HepG2 (cell line): Measurements from ENCODE around the gene PCSK5. TPM values are rescaled to one million over a fixed set of nuclear protein-coding genes. Genes with fewer than 3 reads are reported as not detected.

Source experiments
- ATAC-seq: fragments of 200-7000 bp; cut with Tn5 transposase; 3 replicates; pipeline ENCODE4 v1.9.1; 2020; ENCODE audit warnings: mild to moderate bottlenecking, moderate library complexity
- BruUV-seq: library from RNA; stranded (reverse); fragments of 400-500 nt; replicated peaks from 2 replicates; lab custom pipeline; 2021; lab: Mats Ljungman, UMichigan
- CTCF ChIA-PET: fragments of 300-600 bp; formaldehyde crosslinking; extraction: SDS; loops from one replicate; lab custom pipeline; 2021; ENCODE audit warnings: low total read pairs, inconsistent platforms, low intra/inter-chr PET ratio; lab: Yijun Ruan, JAX
- POLR2A ChIA-PET: fragments of 350-600 bp; sonication (Branson Sonifier 250); formaldehyde crosslinking; loops from one replicate; lab custom pipeline; 2020; ENCODE audit warnings: antibody characterized with exemption, inconsistent platforms; lab: Yijun Ruan, JAX
- DNase-seq: peaks from one replicate; pipeline ENCODE4 v3.0.0-alpha.2; 2015; ENCODE audit warnings: low spot score
- FAIRE-seq: peaks from 3 replicates; lab custom pipeline; 2011; peaks lifted over from hg19 to GRCh38; lab: Jason Lieb, UNC
- H2AFZ ChIP-seq: one replicate; pipeline ENCODE4 v1.6.1; 2011; ENCODE audit warnings: low read length, inconsistent platforms
- H3K27ac ChIP-seq: fragments of 300-600 bp; 3 replicates; pipeline ENCODE4 v1.8.0; 2011; ENCODE audit warnings: mixed run types, mild to moderate bottlenecking, mixed read lengths, low read length, inconsistent platforms; ENCODE audit not compliant: insufficient read depth; ENCODE audit errors: extremely low read length
- H3K27me3 ChIP-seq, 2 experiments: fragments of 200-600 bp in 1 of 2; 2 replicates in 1 of 2; 3 replicates in 1 of 2; pipeline versions ENCODE4 v1.6.0 to v1.8.0; 2011; ENCODE audit warnings: low read length in 2 of 2, mild to moderate bottlenecking in 2 of 2, moderate library complexity in 2 of 2, inconsistent platforms in 1 of 2; ENCODE audit not compliant: insufficient read depth in 2 of 2, control insufficient read depth in 1 of 2
- H3K36me3 ChIP-seq, 2 experiments: fragments of 200-600 bp in 1 of 2; replicated peaks in 1 of 2; 2 replicates in 1 of 2; 3 replicates in 1 of 2; pipeline versions ENCODE4 v1.5.1 to v1.8.0; 2011; ENCODE audit warnings: low read length in 2 of 2, inconsistent platforms in 1 of 2; ENCODE audit not compliant: insufficient read depth in 2 of 2, control insufficient read depth in 1 of 2
- H3K4me1 ChIP-seq: 2 replicates; pipeline ENCODE4 v1.5.1; 2012; ENCODE audit warnings: low read length, inconsistent platforms; ENCODE audit not compliant: insufficient read depth
- H3K4me2 ChIP-seq: 2 replicates; pipeline ENCODE4 v1.6.0; 2011; ENCODE audit warnings: low read depth, low read length, inconsistent platforms
- H3K4me3 ChIP-seq, 3 experiments: fragments of 200-600 bp in 1 of 3; sonication (generic), shearing (Covaris generic) in 1 of 3; replicated peaks in 1 of 3; 2 replicates each; pipeline ENCODE4 v1.5.1; 2011 to 2016; ENCODE audit warnings: low read length in 3 of 3, inconsistent platforms in 2 of 3, low read depth in 2 of 3, mild to moderate bottlenecking in 2 of 3, control low read depth in 1 of 3, mixed read lengths in 1 of 3; ENCODE audit not compliant: insufficient read depth in 1 of 3
- H3K79me2 ChIP-seq: one replicate; pipeline ENCODE4 v1.6.1; 2011; ENCODE audit warnings: low read length, inconsistent platforms; ENCODE audit not compliant: insufficient read depth
- H3K9ac ChIP-seq: 2 replicates; pipeline ENCODE4 v1.6.0; 2011; ENCODE audit warnings: mild to moderate bottlenecking, low read depth, low read length, inconsistent platforms; ENCODE audit not compliant: insufficient read depth
- H3K9me3 ChIP-seq: 2 replicates; pipeline ENCODE4 v1.5.1; 2012; ENCODE audit warnings: mild to moderate bottlenecking, low read length
- H4K20me1 ChIP-seq: 2 replicates; pipeline ENCODE4 v1.6.0; 2011; ENCODE audit warnings: inconsistent platforms, mild to moderate bottlenecking, low read length, moderate library complexity; ENCODE audit not compliant: insufficient read depth
- KDM3A ChIP-seq: IDR thresholded peaks from 2 replicates; pipeline ENCODE4 v1.6.1; 2018; ENCODE audit warnings: low read depth, missing compliant biosample characterization
- KLF15 ChIP-seq: sonication (generic); formaldehyde crosslinking; IDR thresholded peaks from 2 replicates; pipeline ENCODE4 v1.8.1; 2023; ENCODE audit warnings: borderline replicate concordance, mild to moderate bottlenecking, inconsistent platforms, missing genetic modification reagents, mixed read lengths
- NR0B2 ChIP-seq: sonication (generic); formaldehyde crosslinking; IDR thresholded peaks from 2 replicates; pipeline ENCODE4 v1.4.0; 2020; ENCODE audit warnings: mild to moderate bottlenecking, missing genetic modification reagents
- NR2F1 ChIP-seq, 2 experiments: fragments of 450-650 bp in 1 of 2; formaldehyde crosslinking in 1 of 2; IDR thresholded peaks; 2 replicates each; pipeline versions ENCODE4 v1.5.0 to v1.6.1; 2016 to 2020; ENCODE audit warnings: mild to moderate bottlenecking in 1 of 2, missing compliant biosample characterization in 1 of 2, missing genetic modification reagents in 1 of 2, moderate library complexity in 1 of 2
- PAWR ChIP-seq: sonication (generic); formaldehyde crosslinking; IDR thresholded peaks from 2 replicates; pipeline ENCODE4 v1.4.0; 2020; ENCODE audit warnings: missing genetic modification reagents, mild to moderate bottlenecking, borderline replicate concordance
- REL ChIP-seq: sonication (generic); formaldehyde crosslinking; conservative IDR thresholded peaks from 2 replicates; pipeline ENCODE4 v1.8.0; 2022; ENCODE audit warnings: mild to moderate bottlenecking, missing genetic modification reagents, moderate library complexity
- SNAPC2 ChIP-seq: sonication (generic); formaldehyde crosslinking; IDR thresholded peaks from 2 replicates; pipeline ENCODE4 v1.8.1; 2022; ENCODE audit warnings: mild to moderate bottlenecking, missing genetic modification reagents
- TBX2 ChIP-seq: sonication (generic); formaldehyde crosslinking; IDR thresholded peaks from 2 replicates; pipeline ENCODE4 v1.5.0; 2020; ENCODE audit warnings: missing genetic modification reagents, mild to moderate bottlenecking, borderline replicate concordance
- TEAD2 ChIP-seq: sonication (generic); formaldehyde crosslinking; IDR thresholded peaks from 2 replicates; pipeline ENCODE4 v1.9.0; 2021; ENCODE audit warnings: missing genetic modification reagents
- TFDP1 ChIP-seq: IDR thresholded peaks from 2 replicates; pipeline ENCODE4 v1.6.1; 2016; ENCODE audit warnings: missing compliant biosample characterization, missing genetic modification reagents, borderline replicate concordance
- TOE1 ChIP-seq: sonication (generic); formaldehyde crosslinking; IDR thresholded peaks from 2 replicates; pipeline ENCODE4 v1.4.0; 2020; ENCODE audit warnings: mild to moderate bottlenecking, missing genetic modification reagents
- ZBTB4 ChIP-seq: sonication (generic); formaldehyde crosslinking; IDR thresholded peaks from 2 replicates; pipeline ENCODE4 v1.4.0; 2020; ENCODE audit warnings: missing genetic modification reagents, mild to moderate bottlenecking, borderline replicate concordance
- ZNF3 ChIP-seq: IDR thresholded peaks from 2 replicates; pipeline ENCODE4 v1.7.0; 2017; ENCODE audit warnings: inconsistent platforms
- ZNF549 ChIP-seq: sonication (generic); formaldehyde crosslinking; IDR thresholded peaks from 2 replicates; pipeline ENCODE4 v1.5.0; 2020; ENCODE audit warnings: missing genetic modification reagents
- ZNF660 ChIP-seq: sonication (generic); formaldehyde crosslinking; IDR thresholded peaks from 2 replicates; pipeline ENCODE4 v1.5.1; 2020; ENCODE audit warnings: mild to moderate bottlenecking, low read depth, missing genetic modification reagents, borderline replicate concordance
- ZNF672 ChIP-seq: sonication (generic); formaldehyde crosslinking; IDR thresholded peaks from 2 replicates; pipeline ENCODE4 v1.8.1; 2022; ENCODE audit warnings: missing genetic modification reagents
- WGBS: methylation state at CpG from one replicate; pipeline ENCODE4 v1.1.6; 2017; ENCODE audit warnings: low lambda C conversion rate; 5-methylcytosine and 5-hydroxymethylcytosine counted together
- in situ Hi-C: cut with HindIII; loops from 2 replicates; pipeline ENCODE4 v1.10.0; 2017; ENCODE audit warnings: low pct_unique_long_range_greater_than_20kb; ENCODE audit not compliant: extremely low pct_ligation_motif_present
- intact Hi-C: fragments of 100-400 bp; cut with micrococcal nuclease; formaldehyde crosslinking; loops from one replicate; pipeline ENCODE4 v1.10.0; 2022; ENCODE audit not compliant: unreplicated experiment
- polyA plus RNA-seq, 8 experiments: library from polyadenylated mRNA; depleted of rRNA in 3 of 8; stranded (reverse) in 7 of 8; unstranded in 1 of 8; fragments of >200 nt; fragmentation: Illumina TruSeq in 4 of 8; extraction: Trizol in 4 of 8; gene quantifications; 2 replicates each; pipeline versions ENCODE4 v1.2.1 to v1.2.3, GENCODE V29; 2011 to 2016; ENCODE audit warnings: low read depth in 4 of 8, missing spikeins in 1 of 8, mixed read lengths in 1 of 8; ENCODE audit not compliant: insufficient read depth in 1 of 8
- total RNA-seq, 5 experiments: library from RNA; depleted of rRNA; stranded (reverse); fragments of >200 nt; fragmentation: Illumina TruSeq; extraction: Trizol; gene quantifications; 2 replicates each; pipeline ENCODE4 v1.2.3, GENCODE V29; 2016; ENCODE audit warnings: low read depth in 1 of 5

Gene PCSK5
- total and polyA plus RNA-seq, 2 of the 13 experiments (the other 11 are each of a cell fraction or from before 2014, with no cell fraction given), result 0.55 to 0.66 TPM

GRCh38 chr9:76018235-76018634, 127.8 kb downstream of the PCSK5 start:
- POLR2A ChIA-PET, result no interaction called here
- FAIRE-seq (no peak), DNase-seq (no peak), ATAC-seq (no peak)
- Histone ChIP-seq H4K20me1 (no peaks in the 10 kb centered on the region), H3K36me3 (no peaks in the 10 kb centered on the region), H3K27ac (no peak overlapping the region), H3K4me3 (no peak overlapping the region), H3K4me1 (peaks cover 3% of the 10 kb centered on the region), H3K27me3 (no peaks in the 10 kb centered on the region), H3K9ac (no peak overlapping the region), H3K79me2 (no peaks in the 10 kb centered on the region), H3K4me2 (no peak overlapping the region), H2AFZ (no peak overlapping the region), H3K9me3 (no peaks in the 10 kb centered on the region)
- intact Hi-C loops, result loop anchor here (10.0 kb wide), 1 partner anchor 63 kb away; no protein-coding TSS in a partner anchor
- WGBS, result 74% methylated on average over 12 of the region's 12 CpGs
- TF ChIP-seq ZNF672 (CRISPR knock-in tag), result no peak
- TF ChIP-seq ZBTB4 (CRISPR knock-in tag), result no peak
- no peak for TF ChIP-seq PAWR (CRISPR knock-in tag)
- TF ChIP-seq ZNF3 (CRISPR knock-in tag), result no peak
- no peak for TF ChIP-seq TFDP1 (CRISPR knock-in tag)
- no peak for TF ChIP-seq KDM3A (CRISPR knock-in tag)
- no peak for TF ChIP-seq ZNF660 (CRISPR knock-in tag)
- no peak for TF ChIP-seq TOE1 (CRISPR knock-in tag)
- no peak for TF ChIP-seq NR0B2 (CRISPR knock-in tag)
- TF ChIP-seq TBX2, result no peak
- no peak for TF ChIP-seq KLF15
- TF ChIP-seq REL, result no peak
- TF ChIP-seq TEAD2 (CRISPR knock-in tag), result no peak
- TF ChIP-seq SNAPC2 (CRISPR knock-in tag), result no peak
- TF ChIP-seq NR2F1 (CRISPR knock-in tag; IDR thresholded peaks at IDR 0.05), result no peak
- no peak for TF ChIP-seq ZNF549 (CRISPR knock-in tag)
- BruUV-seq, result no TSS peak
- in situ Hi-C loops, result no loop called here
- CTCF ChIA-PET, result no interaction called here
